H1 (cell line): ENCODE measurements around the gene TRIP11. TPM values are rescaled to one million over a fixed set of nuclear protein-coding genes. Genes with fewer than 3 reads are reported as not detected.

Experiments used
- EP300 ChIP-seq, 2 experiments: IDR thresholded peaks; 1 replicate in 1 of 2; 2 replicates in 1 of 2; pipeline ENCODE4 v1.6.1; 2011 to 2012; ENCODE audit warnings: low read depth in 2 of 2, low read length in 2 of 2, mild to moderate bottlenecking in 2 of 2, borderline replicate concordance in 1 of 2, inconsistent platforms in 1 of 2, moderate library complexity in 1 of 2
- NANOG ChIP-seq: IDR thresholded peaks from 2 replicates; pipeline ENCODE4 v1.6.1; 2011; ENCODE audit warnings: low read length, low read depth, mild to moderate bottlenecking, inconsistent platforms; ENCODE audit not compliant: insufficient read depth, poor library complexity, severe bottlenecking
- PHF8 ChIP-seq: fragments of 200-600 bp; sonication (generic); conservative IDR thresholded peaks from 2 replicates; pipeline ENCODE4 v1.7.1; 2012; ENCODE audit warnings: low read depth, mild to moderate bottlenecking, inconsistent platforms, low read length, moderate library complexity
- RFX5 ChIP-seq: IDR thresholded peaks from 2 replicates; pipeline ENCODE4 v1.6.1; 2011; ENCODE audit warnings: low read depth, low read length, improper control_type of control experiment, borderline replicate concordance
- TEAD4 ChIP-seq: IDR thresholded peaks from 2 replicates; pipeline ENCODE4 v1.6.1; 2012; ENCODE audit warnings: low read depth, low read length, inconsistent platforms, mixed read lengths
- polyA plus RNA-seq, 7 experiments: library from polyadenylated mRNA; depleted of rRNA in 3 of 7; stranded (reverse) in 5 of 7; unstranded in 2 of 7; fragments of >200 nt in 5 of 7; fragments of 200-250 nt in 2 of 7; gene quantifications; 1 replicate in 5 of 7; 2 replicates in 1 of 7; 4 replicates in 1 of 7; pipeline versions ENCODE4 v1.2.1 to v1.2.3, GENCODE V29; 2011 to 2013; ENCODE audit warnings: missing spikeins in 2 of 7, mixed read lengths in 2 of 7
- total RNA-seq: library from RNA; stranded (reverse); fragmentation: NEBNext Ultra II Directional; extraction: Animal tissue kit (Norgen Biotek cat#: 25700); gene quantifications from 2 replicates; pipeline ENCODE4 v1.2.1, GENCODE V29; 2021

TRIP11 gene
- total and polyA plus RNA-seq, 2 of the 8 experiments (the other 6 are each of a cell fraction or from before 2014, with no cell fraction given), result 3.3 to 30.4 TPM

GRCh38 chr14:91997492-91997891, 42.4 kb downstream of the TRIP11 start (continued):
- TF ChIP-seq RFX5, result no peak
- no peak for TF ChIP-seq PHF8
- TF ChIP-seq NANOG, result no peak
- no peak for TF ChIP-seq TEAD4
- TF ChIP-seq EP300 (IDR thresholded peaks at IDR 0.05; ENCODE audit: borderline replicate concordance in 1 of 2, low read depth in 2 of 2, low read length in 2 of 2), result no peak
